ENCODE measurements around the gene VEPH1.

Gene VEPH1

GRCh38 chr3:157405457-157405856 is 97.8 kb downstream of the VEPH1 start:
- H3K4me2 ChIP-seq (ENCODE audit: low read length), result no peak overlapping the region
- H4K20me1 ChIP-seq (ENCODE audit: insufficient read depth, low read length), result no peaks in the 10 kb centered on the region
- H3K79me2 ChIP-seq (ENCODE audit: low read length), result no peaks in the 10 kb centered on the region
- no peaks in the 10 kb centered on the region for H3K36me3 ChIP-seq (replicated peaks; ENCODE audit: low read depth, low read length)
- H3K27me3 ChIP-seq (ENCODE audit: low read depth, low read length), result peaks cover 17% of the 10 kb centered on the region; the same call in 1 of the 2 replicates
- H3K4me3 ChIP-seq (ENCODE audit: low read length), result no peak overlapping the region
- TF ChIP-seq EZH2phosphoT487 (IDR thresholded peaks at IDR 0.05; ENCODE audit: low read depth), result no peak
- TF ChIP-seq, protein P1, sequence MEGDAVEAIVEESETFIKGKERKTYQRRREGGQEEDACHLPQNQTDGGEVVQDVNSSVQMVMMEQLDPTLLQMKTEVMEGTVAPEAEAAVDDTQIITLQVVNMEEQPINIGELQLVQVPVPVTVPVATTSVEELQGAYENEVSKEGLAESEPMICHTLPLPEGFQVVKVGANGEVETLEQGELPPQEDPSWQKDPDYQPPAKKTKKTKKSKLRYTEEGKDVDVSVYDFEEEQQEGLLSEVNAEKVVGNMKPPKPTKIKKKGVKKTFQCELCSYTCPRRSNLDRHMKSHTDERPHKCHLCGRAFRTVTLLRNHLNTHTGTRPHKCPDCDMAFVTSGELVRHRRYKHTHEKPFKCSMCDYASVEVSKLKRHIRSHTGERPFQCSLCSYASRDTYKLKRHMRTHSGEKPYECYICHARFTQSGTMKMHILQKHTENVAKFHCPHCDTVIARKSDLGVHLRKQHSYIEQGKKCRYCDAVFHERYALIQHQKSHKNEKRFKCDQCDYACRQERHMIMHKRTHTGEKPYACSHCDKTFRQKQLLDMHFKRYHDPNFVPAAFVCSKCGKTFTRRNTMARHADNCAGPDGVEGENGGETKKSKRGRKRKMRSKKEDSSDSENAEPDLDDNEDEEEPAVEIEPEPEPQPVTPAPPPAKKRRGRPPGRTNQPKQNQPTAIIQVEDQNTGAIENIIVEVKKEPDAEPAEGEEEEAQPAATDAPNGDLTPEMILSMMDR (IDR thresholded peaks at IDR 0.05; ENCODE audit: low read depth, low read length), result no peak
- no peak overlapping the region for H3K9ac ChIP-seq (ENCODE audit: low read length)
- H3K9me3 ChIP-seq (ENCODE audit: insufficient read depth, low read length), result no peaks in the 10 kb centered on the region
- peaks cover 8% of the 10 kb centered on the region; the same call in 1 of the 2 replicates for H3K4me1 ChIP-seq (ENCODE audit: low read length)
- H3K27ac ChIP-seq (ENCODE audit: low read length), result no peak overlapping the region
- H2AFZ ChIP-seq (ENCODE audit: low read depth, low read length), result no peak overlapping the region

GRCh38 chr3:157404381-157404780 is 98.8 kb downstream of the VEPH1 start:
- Histone ChIP-seq H3K27me3 (ENCODE audit: low read depth, low read length) (peaks cover 15% of the 10 kb centered on the region; the same call in 1 of the 2 replicates), H4K20me1 (ENCODE audit: insufficient read depth, low read length) (no peaks in the 10 kb centered on the region), H3K9ac (ENCODE audit: low read length) (no peak overlapping the region), H3K79me2 (ENCODE audit: low read length) (no peaks in the 10 kb centered on the region), H3K4me2 (ENCODE audit: low read length) (no peak overlapping the region), H3K9me3 (ENCODE audit: insufficient read depth, low read length) (no peaks in the 10 kb centered on the region), H3K4me3 (ENCODE audit: low read length) (no peak overlapping the region), H3K4me1 (ENCODE audit: low read length) (peaks cover 8% of the 10 kb centered on the region; the same call in 1 of the 2 replicates), H3K27ac (ENCODE audit: low read length) (no peak overlapping the region), H3K36me3 (replicated peaks; ENCODE audit: low read depth, low read length) (no peaks in the 10 kb centered on the region), H2AFZ (ENCODE audit: low read depth, low read length) (no peak overlapping the region)
- TF ChIP-seq, protein P1 (IDR thresholded peaks at IDR 0.05; ENCODE audit: low read depth, low read length), result no peak
- no peak for TF ChIP-seq EZH2phosphoT487 (IDR thresholded peaks at IDR 0.05; ENCODE audit: low read depth)

DNA sequence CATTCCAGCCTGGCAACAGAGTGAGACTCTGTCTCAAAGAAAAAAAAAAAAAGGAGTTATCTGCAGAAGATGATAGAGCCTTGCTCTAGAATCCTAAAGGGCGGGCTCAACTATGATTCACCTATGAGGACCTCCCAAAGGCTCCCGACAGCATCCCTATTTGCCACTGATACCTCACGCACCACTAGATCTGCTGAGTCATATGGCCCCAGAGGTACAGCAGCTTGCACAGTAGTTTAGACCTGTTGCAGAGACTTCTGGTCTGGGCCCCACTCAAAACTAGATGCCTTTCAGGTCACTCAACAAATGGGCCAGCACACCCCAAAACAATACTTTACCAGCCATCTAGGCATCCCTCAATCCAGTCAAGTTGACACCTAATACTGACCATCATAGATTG is 104.6 kb downstream of the VEPH1 start:
- Histone ChIP-seq H3K36me3 (replicated peaks; ENCODE audit: low read depth, low read length) (no peaks in the 10 kb centered on the region), H2AFZ (ENCODE audit: low read depth, low read length) (no peak overlapping the region), H3K4me2 (ENCODE audit: low read length) (no peak overlapping the region), H4K20me1 (ENCODE audit: insufficient read depth, low read length) (no peaks in the 10 kb centered on the region), H3K9ac (ENCODE audit: low read length) (no peak overlapping the region), H3K4me1 (ENCODE audit: low read length) (no peaks in the 10 kb centered on the region), H3K9me3 (ENCODE audit: insufficient read depth, low read length) (no peaks in the 10 kb centered on the region), H3K79me2 (ENCODE audit: low read length) (no peaks in the 10 kb centered on the region), H3K27me3 (ENCODE audit: low read depth, low read length) (peaks cover 18% of the 10 kb centered on the region), H3K4me3 (ENCODE audit: low read length) (no peak overlapping the region), H3K27ac (ENCODE audit: low read length) (no peak overlapping the region)
- TF ChIP-seq, protein P1 (IDR thresholded peaks at IDR 0.05; ENCODE audit: low read depth, low read length), result no peak
- TF ChIP-seq EZH2phosphoT487 (IDR thresholded peaks at IDR 0.05; ENCODE audit: low read depth), result no peak

GRCh38 chr3:157394411-157394810 is 108.8 kb downstream of the VEPH1 start:
- Histone ChIP-seq H3K9me3 (ENCODE audit: insufficient read depth, low read length) (no peaks in the 10 kb centered on the region), H3K4me2 (ENCODE audit: low read length) (no peak overlapping the region), H3K27me3 (ENCODE audit: low read depth, low read length) (peaks cover 3% of the 10 kb centered on the region; the same call in 1 of the 2 replicates), H3K4me1 (ENCODE audit: low read length) (no peaks in the 10 kb centered on the region), H3K4me3 (ENCODE audit: low read length) (no peak overlapping the region), H3K9ac (ENCODE audit: low read length) (no peak overlapping the region), H3K79me2 (ENCODE audit: low read length) (no peaks in the 10 kb centered on the region), H4K20me1 (ENCODE audit: insufficient read depth, low read length) (no peaks in the 10 kb centered on the region), H2AFZ (ENCODE audit: low read depth, low read length) (no peak overlapping the region), H3K27ac (ENCODE audit: low read length) (no peak overlapping the region), H3K36me3 (replicated peaks; ENCODE audit: low read depth, low read length) (no peaks in the 10 kb centered on the region)
- TF ChIP-seq EZH2phosphoT487 (IDR thresholded peaks at IDR 0.05; ENCODE audit: low read depth), result no peak
- TF ChIP-seq, protein P1 (IDR thresholded peaks at IDR 0.05; ENCODE audit: low read depth, low read length), result no peak
